ENCODE data around the gene ARHGAP24. TPM values are rescaled to one million over a fixed set of nuclear protein-coding genes. Genes with fewer than 3 reads are reported as not detected.
"Not testable (repeated sequence)": the region's sequence is repeated elsewhere in the genome, so short reads cannot be mapped to it uniquely, and the experiment has no call there.

ARHGAP24 gene
- polyA plus RNA-seq, 1 donor, result 53.2 TPM

DNA sequence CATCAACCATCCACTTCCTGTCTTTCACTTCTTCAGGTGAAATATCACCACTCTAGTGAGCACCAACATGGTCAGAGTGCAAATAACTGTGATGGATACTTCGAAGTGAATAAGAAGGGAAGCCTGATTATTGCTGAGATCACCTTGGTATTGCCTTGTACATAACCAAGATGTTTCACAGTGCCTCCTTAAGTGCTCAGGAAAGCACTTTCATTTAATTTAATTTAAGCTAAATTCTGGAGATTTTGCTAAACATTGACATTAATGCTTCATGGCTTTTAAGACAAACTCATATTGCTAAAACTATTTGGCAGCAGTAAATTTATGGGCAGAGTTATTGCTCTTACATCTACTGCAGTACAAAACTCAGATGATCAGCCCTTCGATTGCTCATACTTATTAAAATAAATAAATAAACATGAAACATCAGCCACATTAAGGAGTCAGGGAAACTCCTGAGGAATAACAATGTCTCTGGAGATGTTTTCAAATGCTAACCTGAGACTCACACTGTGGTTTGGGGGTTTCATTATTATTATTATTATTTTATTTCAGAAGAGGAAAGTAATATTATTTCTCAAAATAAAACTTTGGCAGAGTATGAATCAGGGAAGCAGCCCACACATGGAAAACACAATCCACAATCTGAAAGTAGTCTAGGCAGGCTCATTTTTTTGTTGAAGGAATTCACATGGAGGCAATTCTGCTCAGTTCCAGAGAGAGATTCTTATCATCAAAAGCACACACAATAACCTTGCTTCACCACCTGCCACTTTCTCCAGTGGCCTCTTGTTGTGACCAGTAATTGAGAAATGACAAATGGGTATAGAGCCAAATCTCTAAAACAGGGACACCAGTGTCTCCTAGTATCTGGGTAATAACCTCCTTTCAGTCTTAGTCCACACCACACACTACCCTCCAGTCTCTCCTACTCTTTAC lies 540.7 kb downstream of the ARHGAP24 start:
- no peak for DNase-seq (ENCODE audit: low read depth)

DNA sequence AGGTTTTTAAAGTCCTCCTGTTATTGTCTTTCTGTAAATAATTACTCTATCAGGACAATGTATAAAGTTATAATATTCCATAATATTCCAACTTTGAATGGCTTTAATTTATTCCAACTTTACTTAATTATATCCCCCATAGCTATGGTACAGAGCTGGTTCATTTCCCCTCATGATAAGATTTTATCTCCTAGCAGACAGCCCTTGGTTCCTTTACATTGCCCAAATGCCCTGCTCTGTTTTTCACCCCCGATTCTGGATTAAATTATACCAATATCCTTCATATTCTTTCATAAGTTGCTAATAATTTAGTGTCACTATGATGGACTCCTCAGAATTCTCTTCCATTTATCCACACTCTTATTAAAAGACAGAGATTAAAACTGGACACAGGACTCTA lies 544.4 kb downstream of the ARHGAP24 start:
- no peak for DNase-seq (ENCODE audit: low read depth)

DNA sequence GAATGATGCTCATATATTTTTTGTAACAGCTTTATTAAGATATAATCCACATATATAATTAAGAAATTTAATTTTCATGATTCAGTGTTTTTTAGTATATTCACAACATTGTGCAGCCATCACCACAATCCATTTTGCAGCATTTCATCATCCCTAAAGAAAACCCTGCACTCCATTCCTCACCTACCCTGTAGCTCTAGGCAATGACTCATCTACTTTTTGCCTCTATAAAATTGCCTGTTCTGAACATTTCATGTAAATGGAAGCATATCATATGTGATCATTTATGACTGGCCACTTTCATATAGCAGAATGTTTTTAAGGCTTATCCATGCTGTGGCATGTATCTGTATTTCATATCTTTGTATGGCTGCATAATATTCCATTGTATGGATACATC lies 545.0 kb downstream of the ARHGAP24 start:
- no peak for DNase-seq (ENCODE audit: low read depth)

DNA sequence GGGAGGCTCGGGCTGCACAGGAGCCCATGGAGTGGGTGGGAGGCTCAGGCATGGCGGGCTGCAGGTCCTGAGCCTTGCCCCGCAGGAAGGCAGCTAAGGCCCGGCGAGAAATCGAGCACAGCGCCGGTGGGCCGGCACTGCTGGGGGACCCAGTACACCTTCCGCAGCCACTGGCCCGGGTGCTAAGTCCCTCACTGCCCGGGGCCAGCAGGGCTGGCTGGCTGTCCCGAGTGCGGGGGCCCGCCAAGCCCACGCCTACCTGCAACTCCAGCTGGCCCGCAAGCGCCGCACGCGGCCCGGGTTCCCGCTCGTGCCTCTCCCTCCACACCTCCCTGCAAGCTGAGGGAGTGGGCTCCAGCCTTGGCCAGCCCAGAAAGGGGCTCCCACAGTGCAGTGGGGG lies 546.7 kb downstream of the ARHGAP24 start:
- DNase-seq (ENCODE audit: low read depth), result not testable (repeated sequence)

DNA sequence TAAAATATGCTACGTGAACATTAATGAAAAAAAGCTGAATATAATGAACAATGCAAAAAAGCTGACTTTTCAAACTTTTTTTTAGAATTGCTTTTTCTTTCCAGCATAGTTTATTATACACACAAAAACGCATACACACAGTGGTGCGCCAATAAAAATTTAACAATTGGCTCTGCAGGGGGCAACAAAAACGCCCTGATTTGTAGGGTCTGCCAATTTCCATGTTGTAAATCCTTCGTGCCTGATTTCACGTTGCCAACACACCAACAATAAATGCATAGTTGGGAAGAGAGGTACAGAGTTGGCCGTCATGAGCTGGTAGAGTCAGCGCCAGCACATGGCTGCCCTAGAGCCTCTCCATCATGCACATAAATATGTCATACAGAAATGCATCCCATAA lies 551.8 kb downstream of the ARHGAP24 start:
- DNase-seq (ENCODE audit: low read depth), result no peak

DNA sequence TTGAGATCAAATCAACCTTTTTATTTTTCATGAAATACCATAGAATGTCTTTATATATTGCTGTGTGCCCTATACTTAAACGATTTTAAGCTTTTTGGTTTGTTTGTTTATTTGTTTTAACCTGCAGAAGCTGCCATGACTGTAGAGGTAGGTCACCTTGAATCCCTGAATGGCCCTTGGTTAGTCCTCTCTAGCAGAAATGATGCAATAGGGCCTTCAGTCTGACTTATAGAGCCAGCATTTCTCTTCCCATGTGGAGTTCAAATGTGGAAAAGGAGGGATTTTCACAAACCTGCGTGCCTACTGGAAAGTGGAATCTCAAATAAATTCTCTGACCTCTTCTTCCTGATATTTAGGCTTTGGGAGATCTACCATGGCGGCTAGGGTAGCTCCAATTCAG lies 557.0 kb downstream of the ARHGAP24 start:
- DNase-seq (ENCODE audit: low read depth), result no peak

DNA sequence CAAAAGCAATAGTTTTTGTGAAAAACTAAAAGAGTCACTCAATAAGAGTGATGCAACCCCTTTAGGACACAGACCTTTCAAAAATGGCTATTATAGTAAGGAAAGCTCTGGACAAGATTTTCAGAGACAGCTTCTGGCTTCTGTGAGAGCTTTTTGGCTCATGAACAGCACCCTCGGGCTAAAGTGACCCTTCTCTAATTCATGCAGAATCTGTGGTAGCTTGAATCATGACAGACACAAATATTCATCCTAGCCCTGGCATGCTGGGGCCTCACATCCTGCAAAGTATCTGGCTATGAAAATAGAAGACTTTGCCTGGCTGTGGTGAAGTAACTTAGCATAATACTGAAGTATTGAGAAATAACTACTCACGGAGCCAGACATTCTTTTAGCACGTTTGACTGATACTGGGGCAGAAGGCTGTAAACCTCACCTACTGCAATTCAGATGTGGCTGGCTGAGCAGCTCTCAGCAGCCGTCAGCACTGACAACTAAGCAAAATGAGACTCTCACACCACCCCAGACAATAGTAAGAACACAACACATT lies 557.6 kb downstream of the ARHGAP24 start:
- DNase-seq (ENCODE audit: low read depth), result no peak

DNA sequence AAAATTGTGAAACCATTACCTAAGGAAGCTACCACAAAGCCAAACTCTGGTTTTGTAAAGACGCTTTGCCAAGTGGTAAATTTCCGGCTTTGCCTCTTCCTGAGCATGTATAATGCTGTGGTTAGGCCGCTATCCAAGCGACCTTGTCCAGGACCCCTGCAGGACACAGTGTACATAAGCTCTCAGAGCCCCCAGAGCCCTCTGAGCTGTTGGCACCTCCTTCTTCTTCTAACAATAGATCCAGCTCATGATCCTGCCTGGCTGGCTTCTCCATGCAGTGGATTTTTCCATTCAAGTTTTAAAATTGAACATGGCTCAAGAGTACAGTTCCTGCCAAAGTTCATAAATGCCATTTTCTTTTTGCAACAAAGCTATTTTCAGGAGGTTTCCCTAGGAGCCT lies 558.2 kb downstream of the ARHGAP24 start:
- peak; percentile 76 for DNase-seq (ENCODE audit: low read depth)

DNA sequence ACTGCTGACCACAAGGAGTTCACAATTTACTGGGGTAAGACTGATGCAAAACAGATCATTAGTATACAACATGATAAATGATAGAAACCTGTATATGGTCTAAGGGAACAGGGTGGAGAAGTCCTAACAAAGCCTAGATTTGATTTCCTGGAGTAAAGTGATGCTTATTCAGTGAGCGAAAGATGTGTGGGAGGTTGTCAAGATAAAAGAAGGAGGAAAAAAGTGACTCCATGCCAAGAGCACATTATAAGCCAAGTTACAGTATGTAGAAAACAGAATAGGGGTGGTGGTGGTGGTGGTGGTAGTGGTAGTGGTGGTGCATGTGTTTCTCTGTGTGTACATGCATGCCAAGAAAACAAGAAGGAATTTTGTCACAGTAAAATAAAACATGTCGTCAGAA lies 559.7 kb downstream of the ARHGAP24 start:
- no peak for DNase-seq (ENCODE audit: low read depth)

DNA sequence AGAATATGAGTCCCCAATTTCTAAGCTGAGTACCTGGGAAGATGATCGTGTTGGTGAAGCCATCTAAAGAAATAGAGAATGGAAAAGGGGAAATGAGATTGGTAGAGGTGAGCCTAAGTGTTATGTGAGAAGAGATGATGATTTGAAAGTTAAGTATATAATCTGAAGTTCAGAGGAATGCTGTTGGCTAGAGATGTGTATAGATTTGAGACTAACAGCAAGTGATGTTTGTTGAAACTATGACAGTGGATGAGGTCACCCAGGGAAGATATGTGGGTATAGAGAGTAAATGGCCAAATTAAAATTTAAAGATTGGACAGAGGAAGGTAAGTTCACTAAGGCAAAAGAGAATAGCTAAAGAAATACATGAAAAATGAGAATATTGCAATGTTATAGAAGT lies 560.7 kb downstream of the ARHGAP24 start:
- no peak for DNase-seq (ENCODE audit: low read depth)

DNA sequence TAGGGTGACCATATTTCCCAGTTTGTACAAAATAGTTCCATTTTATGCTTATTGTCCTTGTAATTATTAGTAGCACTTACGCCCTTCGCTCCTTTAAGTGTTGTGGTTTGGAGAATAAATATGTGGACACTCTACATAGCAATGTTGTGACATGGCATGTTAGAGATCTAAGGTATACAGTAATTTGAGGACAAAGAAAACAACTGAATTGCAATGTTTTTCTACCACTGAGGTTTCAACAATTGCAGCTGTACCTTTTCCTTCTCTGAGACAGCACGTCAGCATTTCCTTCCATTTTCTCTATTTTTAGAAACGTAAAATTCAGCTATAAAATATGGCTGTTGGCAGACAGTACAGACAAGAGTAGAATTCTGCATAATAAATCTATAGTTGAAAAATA lies 561.8 kb downstream of the ARHGAP24 start:
- no peak for DNase-seq (ENCODE audit: low read depth)

DNA sequence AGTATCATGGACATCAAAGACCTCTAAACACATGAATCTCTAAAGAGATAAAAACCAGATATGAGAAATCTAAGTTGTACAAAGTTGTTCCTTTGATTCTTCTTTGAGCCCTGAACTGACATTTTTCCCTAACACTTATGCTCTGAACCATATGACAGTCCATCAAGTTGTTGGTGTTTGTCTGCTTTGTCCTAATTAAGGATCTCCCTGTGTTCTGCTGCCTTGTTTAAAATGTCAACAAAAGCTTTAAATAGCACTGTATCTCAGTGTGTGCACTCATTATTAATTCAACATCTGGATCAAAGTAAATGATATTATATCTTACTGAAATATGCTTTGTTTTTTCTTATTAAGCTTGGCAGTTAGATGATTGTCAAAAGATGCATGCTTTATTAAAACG lies 563.1 kb downstream of the ARHGAP24 start:
- no peak for DNase-seq (ENCODE audit: low read depth)

DNA sequence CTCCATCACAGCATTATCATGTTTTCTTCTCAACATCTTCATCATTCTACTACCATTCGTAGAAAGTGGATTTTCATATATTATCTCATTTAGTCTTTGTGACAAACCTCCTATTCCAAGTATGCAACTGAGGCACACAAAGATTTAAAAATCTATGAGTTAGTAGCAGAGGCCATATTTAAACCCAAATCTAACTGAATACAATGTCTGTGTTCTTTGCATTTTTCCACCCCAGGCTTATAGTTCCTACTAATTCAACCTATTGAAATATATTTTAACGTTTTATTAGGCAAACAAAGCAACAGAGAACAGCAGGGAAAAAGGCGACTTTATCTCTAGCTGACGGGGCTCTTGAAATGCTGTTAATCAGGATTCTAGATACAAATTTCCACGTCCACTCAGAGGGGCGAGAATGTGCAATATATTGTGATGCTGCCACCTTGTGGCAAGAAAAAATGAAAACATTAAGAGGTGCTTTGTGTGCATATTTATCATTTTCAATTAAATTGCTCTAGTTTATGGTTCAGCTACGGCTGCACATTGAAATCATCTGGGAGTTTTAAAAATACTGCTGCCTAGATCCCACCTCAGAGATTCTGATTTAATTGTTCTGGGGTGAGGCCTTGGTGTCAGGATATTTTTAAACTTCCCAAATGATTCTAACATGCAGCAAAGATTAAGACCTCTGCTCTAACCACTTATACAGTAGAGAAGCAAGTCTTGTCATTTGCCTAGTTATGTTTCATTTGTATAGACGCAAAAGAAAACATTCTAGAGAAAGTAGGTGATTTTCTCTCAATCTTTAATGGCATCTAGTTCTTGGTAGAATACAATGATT lies 569.0 kb downstream of the ARHGAP24 start:
- DNase-seq (ENCODE audit: low read depth), result peak; percentile 52

DNA sequence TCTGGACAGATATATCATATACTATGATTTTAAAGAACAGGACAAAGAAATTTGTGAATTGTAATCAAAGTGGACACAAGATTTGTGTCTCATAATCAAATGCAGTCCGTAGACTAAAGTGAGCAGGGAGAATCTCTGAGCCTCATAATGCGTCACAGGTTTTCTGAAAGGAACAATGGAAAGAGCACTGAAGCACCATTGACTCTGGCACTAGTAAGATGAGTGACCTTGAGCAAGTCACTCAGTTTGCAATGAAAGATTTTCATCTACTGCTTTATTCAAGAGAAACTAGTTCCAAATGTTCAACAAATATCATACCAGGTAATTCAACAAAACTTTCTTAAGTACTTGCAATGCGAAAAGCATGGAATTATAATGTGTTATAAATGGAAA lies 569.6 kb downstream of the ARHGAP24 start:
- DNase-seq (ENCODE audit: low read depth), result no peak

DNA sequence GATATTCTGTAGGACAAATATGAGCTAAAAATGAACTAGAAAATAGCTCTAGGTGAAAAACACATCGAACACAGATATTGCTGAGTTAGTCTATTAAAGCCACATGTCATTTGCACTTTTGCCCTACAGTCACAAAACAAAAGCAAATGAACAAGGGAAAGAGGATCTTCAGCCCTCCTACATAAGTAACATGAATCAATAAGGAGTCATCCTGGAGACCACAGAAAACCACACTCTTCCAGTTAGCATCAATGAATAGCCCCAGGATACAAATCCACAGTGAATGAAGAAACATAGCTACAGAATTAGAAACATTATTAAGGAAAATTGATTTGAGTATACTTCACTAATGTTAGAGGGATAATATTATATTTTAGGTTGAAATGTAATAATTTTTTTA lies 573.5 kb downstream of the ARHGAP24 start:
- DNase-seq (ENCODE audit: low read depth), result no peak

DNA sequence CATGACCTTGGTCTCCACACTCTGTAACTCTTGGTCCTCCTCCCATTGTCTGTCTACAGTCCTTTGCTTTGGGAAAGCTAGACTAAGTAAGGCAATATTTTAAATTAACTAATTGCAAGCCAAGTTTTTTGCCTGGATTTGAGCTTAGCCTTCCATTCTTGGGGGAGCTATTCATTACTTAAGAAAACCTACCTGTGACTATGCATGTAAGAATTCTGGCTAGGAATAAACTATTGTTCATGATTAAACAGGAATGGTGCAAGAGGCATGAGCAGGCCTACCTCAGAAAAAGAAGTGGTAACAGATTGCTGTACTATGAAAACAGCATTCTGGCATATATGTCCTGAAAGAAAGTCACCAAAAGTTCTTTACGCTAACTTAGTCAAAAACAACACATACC lies 575.5 kb downstream of the ARHGAP24 start:
- no peak for DNase-seq (ENCODE audit: low read depth)
